Coronary artery (tissue), 2 donors: ENCODE results near the gene EML5.

ENCODE experiments used
- DNase-seq: peaks from one replicate; pipeline ENCODE4 v3.0.0-alpha.2; 2017; ENCODE audit warnings: low spot score
- H3K27ac ChIP-seq, 2 donors: fragments of 200-600 bp; sonication (generic); one replicate each; pipeline ENCODE4 v1.5.1; 2016 to 2019
- H3K4me3 ChIP-seq: fragments of 200-600 bp; sonication (generic); 2 replicates; pipeline ENCODE4 v1.5.1; 2016; ENCODE audit warnings: mild to moderate bottlenecking, moderate library complexity
- TF ChIP-seq, protein P1 (sequence below): fragments of 200-600 bp; sonication (generic); IDR thresholded peaks from one replicate; pipeline ENCODE4 v1.5.1; 2019; ENCODE audit warnings: antibody characterized with exemption

EML5 gene

DNA sequence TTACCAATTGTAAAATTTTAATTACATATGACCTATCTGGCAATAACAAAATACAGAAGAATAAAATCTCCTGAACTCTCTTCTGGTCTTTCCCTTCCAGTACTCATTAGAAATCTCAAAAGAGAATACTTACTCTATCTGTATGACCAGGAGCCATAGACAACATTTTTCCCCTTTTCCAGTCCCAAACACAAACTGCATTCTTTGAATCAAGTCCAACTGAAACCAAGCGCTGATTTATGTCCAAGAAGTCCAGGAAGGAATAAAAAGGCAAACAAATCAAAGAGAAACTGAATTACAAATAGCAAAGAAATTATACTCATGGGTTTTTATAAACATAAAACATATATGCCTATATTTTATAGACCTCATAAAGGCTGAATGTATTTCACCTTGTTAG lies 46.7 kb downstream of the EML5 start:
- no peak for DNase-seq
- TF ChIP-seq, protein P1, sequence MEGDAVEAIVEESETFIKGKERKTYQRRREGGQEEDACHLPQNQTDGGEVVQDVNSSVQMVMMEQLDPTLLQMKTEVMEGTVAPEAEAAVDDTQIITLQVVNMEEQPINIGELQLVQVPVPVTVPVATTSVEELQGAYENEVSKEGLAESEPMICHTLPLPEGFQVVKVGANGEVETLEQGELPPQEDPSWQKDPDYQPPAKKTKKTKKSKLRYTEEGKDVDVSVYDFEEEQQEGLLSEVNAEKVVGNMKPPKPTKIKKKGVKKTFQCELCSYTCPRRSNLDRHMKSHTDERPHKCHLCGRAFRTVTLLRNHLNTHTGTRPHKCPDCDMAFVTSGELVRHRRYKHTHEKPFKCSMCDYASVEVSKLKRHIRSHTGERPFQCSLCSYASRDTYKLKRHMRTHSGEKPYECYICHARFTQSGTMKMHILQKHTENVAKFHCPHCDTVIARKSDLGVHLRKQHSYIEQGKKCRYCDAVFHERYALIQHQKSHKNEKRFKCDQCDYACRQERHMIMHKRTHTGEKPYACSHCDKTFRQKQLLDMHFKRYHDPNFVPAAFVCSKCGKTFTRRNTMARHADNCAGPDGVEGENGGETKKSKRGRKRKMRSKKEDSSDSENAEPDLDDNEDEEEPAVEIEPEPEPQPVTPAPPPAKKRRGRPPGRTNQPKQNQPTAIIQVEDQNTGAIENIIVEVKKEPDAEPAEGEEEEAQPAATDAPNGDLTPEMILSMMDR = no peak
- no peak overlapping the region for H3K27ac ChIP-seq
- no peak overlapping the region for H3K4me3 ChIP-seq

DNA sequence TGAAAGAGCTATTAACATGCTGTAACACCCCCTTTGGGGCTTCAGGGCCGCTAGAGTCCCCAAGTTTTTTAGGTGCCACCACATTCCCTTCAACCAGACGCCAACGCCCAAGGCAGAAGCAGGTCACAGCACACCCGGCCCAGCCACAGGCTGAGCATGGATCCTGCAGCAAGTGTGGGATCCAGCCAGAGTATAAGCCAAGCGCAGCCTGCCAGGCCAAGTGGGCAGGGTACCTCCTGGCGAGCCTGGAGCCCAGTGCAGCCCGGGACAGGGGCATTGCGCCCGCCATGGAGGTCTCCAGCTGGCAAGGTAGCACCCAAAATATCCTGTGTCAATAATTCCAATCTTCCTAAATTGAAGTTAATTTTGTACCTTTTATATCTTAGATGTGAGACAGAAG lies 55.5 kb downstream of the EML5 start:
- TF ChIP-seq, protein P1 = no peak
- Histone ChIP-seq H3K4me3 (no peak overlapping the region), H3K27ac (no peak overlapping the region)
- no peak for DNase-seq

DNA sequence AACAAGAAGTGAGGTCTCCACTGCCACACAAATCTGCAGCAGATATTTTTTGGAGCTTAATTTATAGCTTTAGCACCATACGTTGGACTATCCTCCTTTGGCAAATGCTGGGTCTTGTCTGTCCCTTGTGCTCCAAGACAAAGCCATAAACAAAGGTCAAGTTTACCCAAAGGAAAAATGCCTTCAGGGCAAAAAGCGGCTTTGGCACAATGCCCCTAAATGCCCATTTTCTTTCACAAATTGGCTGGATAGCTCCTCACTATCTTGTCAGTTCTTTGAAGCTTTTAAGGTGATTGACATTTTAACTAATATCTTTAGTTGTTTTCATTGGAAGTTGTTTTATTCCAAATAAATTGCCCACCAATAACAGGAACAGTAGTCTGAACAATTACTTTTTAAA lies 59.6 kb downstream of the EML5 start:
- no peak for DNase-seq
- Histone ChIP-seq H3K27ac (no peak overlapping the region), H3K4me3 (no peak overlapping the region)
- TF ChIP-seq, protein P1 = no peak

DNA sequence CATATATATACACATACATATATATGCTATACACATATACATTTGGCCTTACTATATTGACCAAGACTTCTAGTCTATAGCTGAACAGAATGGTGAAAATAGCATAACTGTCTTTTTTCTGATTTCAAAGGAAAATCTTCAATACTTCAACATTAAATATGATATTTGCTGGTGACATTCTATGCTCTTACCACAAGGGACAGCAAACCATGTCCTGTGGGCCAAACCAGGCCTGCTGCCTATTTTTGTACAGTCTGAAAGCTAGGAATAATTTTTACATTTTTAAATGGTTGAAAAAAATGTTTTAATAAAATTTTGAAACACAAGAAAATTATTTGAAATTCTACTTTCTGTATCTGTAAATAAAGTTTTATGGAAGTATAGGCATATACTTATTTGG lies 63.6 kb downstream of the EML5 start:
- TF ChIP-seq, protein P1 = no peak

DNA sequence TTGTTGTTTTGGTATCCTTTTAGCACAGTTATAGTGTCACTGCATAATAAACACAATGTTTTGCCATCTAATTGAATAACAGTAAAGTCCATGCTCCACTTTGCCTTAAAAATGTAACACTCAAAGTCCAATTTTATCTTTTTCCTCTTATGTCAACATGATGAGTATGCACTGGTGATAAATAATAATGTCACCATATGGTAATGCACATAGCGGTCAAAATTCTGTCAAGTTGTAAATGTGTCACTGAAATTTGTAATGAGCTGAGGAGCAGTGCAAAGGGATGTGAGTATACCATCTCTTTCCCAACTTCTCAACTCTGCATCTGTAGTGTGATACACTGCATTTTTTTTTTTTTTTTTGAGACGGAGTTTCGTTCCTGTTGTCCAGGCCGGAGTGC lies 65.7 kb downstream of the EML5 start:
- H3K4me3 ChIP-seq = no peak overlapping the region
- no peak for DNase-seq
- TF ChIP-seq, protein P1 = no peak
- H3K27ac ChIP-seq = no peak overlapping the region

More for the DNA sequence above, 63.6 kb downstream of the EML5 start:
- Histone ChIP-seq H3K27ac (no peak overlapping the region), H3K4me3 (no peak overlapping the region)
- DNase-seq = no peak

DNA sequence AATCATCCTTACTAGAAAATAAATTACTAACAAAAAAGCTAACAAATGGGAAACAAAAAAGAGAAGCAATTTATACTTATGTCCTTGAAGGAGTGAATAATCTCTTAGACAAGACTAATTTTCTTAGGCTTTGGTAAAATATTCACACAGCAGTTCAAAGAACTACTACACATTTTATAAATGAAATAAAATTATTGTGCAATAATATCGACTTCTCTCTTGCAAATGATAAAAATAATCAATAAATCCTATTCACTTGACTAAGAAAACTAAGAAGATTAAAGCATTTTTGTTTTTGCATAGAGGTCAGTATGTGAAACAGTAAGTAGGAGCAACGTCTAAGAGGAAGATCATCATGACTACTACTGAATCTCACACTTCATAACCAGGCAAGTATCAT lies 82.0 kb downstream of the EML5 start:
- no peak overlapping the region for H3K27ac ChIP-seq
- TF ChIP-seq, protein P1 = no peak
- DNase-seq = no peak
- H3K4me3 ChIP-seq = no peak overlapping the region

DNA sequence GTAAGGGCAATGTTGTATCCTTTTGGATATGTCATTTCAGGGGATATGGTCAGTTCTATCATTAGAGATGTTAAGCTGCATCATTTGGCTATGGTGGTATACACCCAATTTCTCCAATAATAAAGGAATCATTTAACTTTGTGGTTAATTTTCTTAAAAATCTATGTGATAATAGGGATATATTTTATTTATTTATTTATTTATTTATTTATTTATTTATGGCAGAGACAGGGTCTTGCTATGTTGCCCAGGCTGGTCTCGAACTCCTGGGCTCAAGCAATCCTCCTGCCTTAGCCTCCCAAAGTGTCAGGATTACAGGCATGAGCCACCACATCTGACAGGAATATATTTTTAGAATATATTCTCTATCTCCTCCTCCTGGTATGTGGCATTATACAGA lies 85.7 kb downstream of the EML5 start:
- DNase-seq = no peak
- TF ChIP-seq, protein P1 = no peak
- no peak overlapping the region for H3K27ac ChIP-seq

More for the DNA sequence above, 85.7 kb downstream of the EML5 start:
- no peak overlapping the region for H3K4me3 ChIP-seq
